Loucy (cell line): Measurements from ENCODE around the gene BOD1L1.

Experiments
- CTCF ChIP-seq: fragments of 200-600 bp; sonication (generic); conservative IDR thresholded peaks from 2 replicates; pipeline ENCODE4 v1.5.1; 2014; ENCODE audit warnings: mild to moderate bottlenecking, antibody characterized with exemption, low read length
- EZH2phosphoT487 ChIP-seq: fragments of 200-600 bp; IDR thresholded peaks from 2 replicates; pipeline ENCODE4 v1.6.1; 2018; ENCODE audit warnings: antibody characterized with exemption, mild to moderate bottlenecking, moderate library complexity, borderline replicate concordance

GRCh38 chr4:13541176-13541604 is 86.3 kb downstream of the BOD1L1 start:
- TF ChIP-seq CTCF, result no peak
- TF ChIP-seq EZH2phosphoT487, result no peak
